Skeletal muscle tissue (tissue), 4 donors: ENCODE measurements around the gene EHMT1. TPM values are rescaled to one million over a fixed set of nuclear protein-coding genes. Genes with fewer than 3 reads are reported as not detected.
"Not testable (repeated sequence)": the region's sequence is repeated elsewhere in the genome, so short reads cannot be mapped to it uniquely, and the experiment has no call there.

Experiments used
- H3K27ac ChIP-seq: one replicate; pipeline ENCODE4 v1.7.0; 2013; ENCODE audit warnings: mild to moderate bottlenecking, low read depth, low read length, inconsistent platforms
- H3K27me3 ChIP-seq, 3 donors: one replicate each; pipeline ENCODE4 v1.7.0; 2013; ENCODE audit warnings: low read length in 3 of 3; ENCODE audit not compliant: control insufficient read depth in 3 of 3, insufficient read depth in 3 of 3
- H3K36me3 ChIP-seq, 3 donors: one replicate each; pipeline ENCODE4 v1.7.0; 2013; ENCODE audit warnings: low read length in 3 of 3; ENCODE audit not compliant: control insufficient read depth in 3 of 3, insufficient read depth in 3 of 3
- H3K4me1 ChIP-seq, 3 donors: one replicate each; pipeline ENCODE4 v1.7.0; 2013; ENCODE audit warnings: low read length in 3 of 3, mild to moderate bottlenecking in 3 of 3; ENCODE audit not compliant: control insufficient read depth in 3 of 3, insufficient read depth in 3 of 3
- H3K4me3 ChIP-seq, 3 donors: one replicate each; pipeline ENCODE4 v1.7.0; 2013; ENCODE audit warnings: low read length in 3 of 3
- H3K9ac ChIP-seq, 3 donors: one replicate each; pipeline ENCODE4 v1.7.0; 2013; ENCODE audit warnings: low read length in 3 of 3, mild to moderate bottlenecking in 3 of 3, moderate library complexity in 2 of 3, low read depth in 1 of 3
- H3K9me3 ChIP-seq, 3 donors: one replicate each; pipeline ENCODE4 v1.7.0; 2013; ENCODE audit warnings: low read length in 3 of 3; ENCODE audit not compliant: control insufficient read depth in 3 of 3
- total RNA-seq: library from RNA; depleted of rRNA; stranded (reverse); fragments of >200 nt; gene quantifications from one replicate; pipeline ENCODE4 v1.2.3, GENCODE V29; 2014
- donor health status: Osteomylitis.

EHMT1 gene
- total RNA-seq, 1 donor from 2014 or later, result 43.3 TPM

DNA sequence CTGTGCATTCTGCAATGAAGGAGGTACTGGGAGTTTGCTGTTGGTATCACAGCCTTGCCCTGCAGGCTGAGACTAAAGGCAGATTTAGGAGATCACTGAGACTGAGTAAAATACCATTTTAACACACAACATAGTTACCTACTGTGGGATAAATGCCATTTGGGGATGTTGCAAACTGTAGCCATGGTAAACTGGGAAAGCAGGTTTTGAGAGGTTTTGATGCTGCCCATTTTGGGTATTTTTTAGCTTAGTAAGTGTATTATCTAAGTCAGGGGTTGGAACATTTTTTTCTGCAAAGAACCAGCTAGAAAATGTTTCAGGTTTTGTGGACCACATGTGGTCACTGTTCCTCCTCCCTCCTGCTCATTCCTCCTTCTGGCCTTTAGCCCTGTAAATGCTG lies 108.9 kb downstream of the EHMT1 start:
- Histone ChIP-seq H3K9me3 (peaks cover 0 to 2% (median 0%) of the 10 kb centered on the region in 3 donors), H3K36me3 (peaks cover 7 to 22% (median 17%) of the 10 kb centered on the region in 3 donors), H3K27me3 (no peaks in the 10 kb centered on the region), H3K4me3 (no peak overlapping the region), H3K9ac (no peak overlapping the region), H3K4me1 (peaks cover 15 to 34% (median 27%) of the 10 kb centered on the region in 3 donors), H3K27ac (no peak overlapping the region)

DNA sequence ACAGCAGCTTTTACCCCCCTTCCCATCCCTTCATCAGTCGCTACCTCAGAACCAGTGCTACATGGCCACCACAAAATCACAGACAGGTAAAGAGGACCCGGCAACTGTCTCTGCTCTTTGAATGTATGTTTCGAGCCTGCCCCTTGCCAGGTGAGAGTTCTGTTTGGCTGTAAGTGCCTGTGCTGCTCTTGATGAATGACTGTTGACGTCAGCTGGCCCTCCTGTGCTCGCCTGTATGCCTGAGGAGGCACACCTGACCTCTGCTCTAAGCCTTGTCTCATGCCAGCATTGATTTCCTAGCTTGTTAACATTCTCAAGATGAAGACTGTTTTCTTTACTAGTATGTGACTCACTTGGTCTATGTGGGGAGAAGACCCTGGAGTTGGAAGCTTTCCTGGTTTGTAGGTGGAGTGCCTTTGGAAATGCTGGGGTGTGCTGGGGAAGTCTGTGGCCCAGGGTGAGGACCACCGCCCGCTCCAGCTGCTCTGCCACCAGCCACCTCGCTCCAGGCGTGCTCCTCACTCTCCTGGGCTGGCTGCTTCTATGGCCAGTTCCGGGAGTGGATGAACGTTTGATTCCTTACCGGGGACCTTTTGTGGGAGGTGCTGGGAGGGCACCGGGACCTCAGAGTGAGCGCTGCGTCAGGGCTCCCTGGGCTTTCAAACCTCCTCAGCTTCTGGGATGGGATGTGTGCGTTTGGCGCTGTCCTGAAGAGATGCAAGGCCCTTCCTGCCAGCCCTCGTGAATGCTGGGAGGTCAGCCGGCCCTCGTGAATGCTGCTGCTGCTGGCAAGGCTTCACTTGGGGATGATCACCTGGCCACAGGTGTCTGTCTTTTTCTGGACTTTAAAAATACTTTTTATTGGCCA lies 109.9 kb downstream of the EHMT1 start:
- Histone ChIP-seq H3K4me1 (peaks cover 15 to 40% (median 34%) of the 10 kb centered on the region in 3 donors), H3K36me3 (peaks cover 13 to 29% (median 23%) of the 10 kb centered on the region in 3 donors), H3K9me3 (peaks cover 0 to 2% (median 0%) of the 10 kb centered on the region in 3 donors), H3K27ac (no peak overlapping the region), H3K4me3 (no peak overlapping the region), H3K9ac (no peak overlapping the region), H3K27me3 (no peaks in the 10 kb centered on the region)

DNA sequence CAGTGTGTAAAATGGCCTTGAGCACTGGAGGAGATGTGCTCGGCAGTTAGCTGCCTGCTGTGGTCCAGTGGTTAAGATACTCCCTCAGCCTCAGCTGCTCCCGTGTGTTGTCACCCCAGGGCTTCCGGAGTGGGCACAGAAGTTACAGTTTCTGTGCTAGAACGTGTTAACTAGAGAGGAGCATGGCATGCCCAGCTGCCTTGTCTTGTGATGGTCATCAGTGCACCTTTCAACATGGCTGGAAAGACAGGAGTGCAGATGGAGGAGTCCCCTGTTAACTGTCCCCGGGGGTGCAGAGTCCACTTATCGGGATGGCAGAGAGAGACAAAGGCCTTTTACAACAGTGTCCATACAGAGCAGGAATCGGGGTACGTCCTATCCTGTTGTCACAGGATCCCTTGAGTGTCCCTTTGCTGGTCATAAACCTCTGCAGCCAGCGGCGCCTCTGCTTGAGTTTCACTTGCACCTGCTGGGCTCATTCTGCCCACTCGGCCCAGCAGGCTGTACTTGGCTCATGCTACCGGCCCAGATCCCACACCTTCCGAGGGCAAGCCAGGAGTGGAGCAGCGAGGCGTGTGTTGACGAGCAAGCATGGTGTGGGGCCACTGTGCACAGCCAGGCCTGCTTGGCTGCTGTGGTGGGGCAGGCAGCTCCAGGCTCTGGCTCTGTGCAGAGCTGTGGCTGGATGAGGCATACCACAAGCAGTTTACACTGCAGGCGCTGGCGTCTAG lies 112.6 kb downstream of the EHMT1 start:
- H3K4me3 ChIP-seq, result peak overlapping the region; percentile 46 to 71 (median 67)
- H3K27me3 ChIP-seq, result no peaks in the 10 kb centered on the region
- H3K9me3 ChIP-seq, result peaks cover 0 to 2% (median 0%) of the 10 kb centered on the region in 3 donors
- peaks cover 15 to 32% (median 30%) of the 10 kb centered on the region in 3 donors for H3K4me1 ChIP-seq
- peaks cover 13 to 25% (median 19%) of the 10 kb centered on the region in 3 donors for H3K36me3 ChIP-seq
- peak overlapping the region; percentile 65 for H3K27ac ChIP-seq
- H3K9ac ChIP-seq, result peak overlapping the region; percentile 48 to 85 (median 51)

DNA sequence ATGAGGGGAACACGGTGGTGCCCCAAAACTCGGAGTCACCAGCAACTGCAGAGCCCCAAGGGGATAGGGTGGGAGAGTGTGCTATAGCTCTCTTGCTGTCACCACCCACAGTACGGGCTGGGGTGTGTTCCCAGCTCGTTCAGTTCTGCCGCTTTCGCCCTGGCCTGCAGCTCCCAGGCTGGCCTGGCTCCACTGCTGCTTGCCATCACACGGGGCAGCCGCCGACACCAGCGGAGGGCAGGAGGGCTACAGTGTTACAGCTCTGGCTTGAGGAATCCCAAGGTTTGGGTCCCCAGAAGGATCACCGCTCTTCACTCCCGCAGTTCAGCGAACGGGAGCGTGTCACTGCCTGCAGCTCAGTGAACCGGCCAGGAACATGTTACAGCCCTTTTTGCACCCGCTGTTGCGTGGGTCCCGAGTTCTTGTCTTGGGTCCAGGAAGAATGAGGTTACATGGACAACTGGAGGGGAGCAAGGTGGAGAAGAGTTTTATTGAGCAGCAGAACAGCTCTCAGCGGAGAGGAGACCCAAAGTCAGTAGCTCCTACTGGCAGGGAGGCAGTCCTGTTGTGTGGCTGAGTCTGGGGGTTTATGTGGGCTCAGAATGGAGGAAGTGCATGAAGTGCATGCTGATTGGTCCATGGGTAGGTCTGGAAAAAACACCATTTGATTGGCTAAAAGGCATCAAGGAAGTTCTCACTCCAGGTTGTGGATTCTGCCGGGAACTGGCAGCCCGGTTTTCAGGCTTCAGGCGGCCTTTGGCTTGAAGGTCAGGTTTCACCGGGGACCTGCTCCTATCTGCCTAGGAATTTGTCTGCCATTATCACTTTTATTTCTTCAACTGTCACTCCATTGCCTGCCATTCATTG lies 113.4 kb downstream of the EHMT1 start:
- peak overlapping the region; percentile 65 for H3K27ac ChIP-seq
- H3K36me3 ChIP-seq, result peaks cover 13 to 25% (median 17%) of the 10 kb centered on the region in 3 donors
- peak overlapping the region; percentile 48 to 85 (median 51) for H3K9ac ChIP-seq
- no peaks in the 10 kb centered on the region for H3K9me3 ChIP-seq
- peaks cover 15 to 32% (median 30%) of the 10 kb centered on the region in 3 donors for H3K4me1 ChIP-seq
- H3K27me3 ChIP-seq, result no peaks in the 10 kb centered on the region
- H3K4me3 ChIP-seq, result peak overlapping the region; percentile 12 to 71 (median 67)

DNA sequence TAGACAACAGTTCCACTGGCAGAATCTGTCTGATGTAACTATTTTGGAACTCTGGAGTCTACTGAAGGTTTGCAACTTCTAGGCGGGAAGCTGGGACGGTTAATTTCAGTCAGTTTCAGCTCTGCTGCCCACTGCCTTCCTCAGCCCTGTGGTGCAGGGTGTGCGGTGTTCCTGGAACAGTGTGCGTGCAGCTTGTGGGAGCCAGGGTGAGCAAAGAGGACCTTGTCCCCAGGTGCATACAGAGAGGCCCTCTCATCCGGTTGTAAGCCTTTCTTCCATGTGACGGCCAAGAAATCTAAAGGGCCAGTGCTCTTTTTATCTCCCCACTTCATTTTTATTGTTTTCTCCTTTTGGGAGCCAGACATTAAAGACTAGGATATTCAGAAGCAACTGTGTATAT lies 114.6 kb downstream of the EHMT1 start:
- Histone ChIP-seq H3K4me3 (no peak overlapping the region), H3K36me3 (peaks cover 11 to 18% (median 13%) of the 10 kb centered on the region in 3 donors), H3K27ac (no peak overlapping the region), H3K9me3 (no peaks in the 10 kb centered on the region), H3K27me3 (no peaks in the 10 kb centered on the region), H3K9ac (peak overlapping the region in 1 of 3 donors; percentile 10), H3K4me1 (peaks cover 15 to 32% (median 30%) of the 10 kb centered on the region in 3 donors)

DNA sequence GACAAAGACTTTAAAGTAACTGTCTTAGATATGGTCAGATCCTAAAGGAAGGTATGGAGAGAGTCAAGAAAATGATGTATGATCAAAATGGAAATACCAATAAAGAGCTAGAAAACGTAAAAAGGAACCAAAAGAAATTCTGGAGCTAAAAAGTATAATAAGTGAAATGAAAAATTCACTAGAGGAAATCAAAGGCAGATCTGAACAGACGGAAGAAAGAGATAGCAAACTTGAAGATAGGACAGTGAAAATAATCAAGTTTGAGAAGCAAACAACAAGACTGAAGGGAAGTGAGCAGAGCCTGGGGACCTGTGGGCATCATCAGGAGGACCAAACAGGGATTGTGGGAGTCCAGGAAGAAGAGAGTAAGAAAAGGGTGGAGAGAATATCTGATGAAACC lies 115.4 kb downstream of the EHMT1 start:
- Histone ChIP-seq H3K27me3 (no peaks in the 10 kb centered on the region), H3K9ac (no peak overlapping the region), H3K36me3 (peaks cover 6 to 13% (median 7%) of the 10 kb centered on the region in 3 donors), H3K4me3 (no peak overlapping the region), H3K4me1 (peaks cover 15 to 30% (median 30%) of the 10 kb centered on the region in 3 donors), H3K27ac (no peak overlapping the region), H3K9me3 (no peaks in the 10 kb centered on the region)

DNA sequence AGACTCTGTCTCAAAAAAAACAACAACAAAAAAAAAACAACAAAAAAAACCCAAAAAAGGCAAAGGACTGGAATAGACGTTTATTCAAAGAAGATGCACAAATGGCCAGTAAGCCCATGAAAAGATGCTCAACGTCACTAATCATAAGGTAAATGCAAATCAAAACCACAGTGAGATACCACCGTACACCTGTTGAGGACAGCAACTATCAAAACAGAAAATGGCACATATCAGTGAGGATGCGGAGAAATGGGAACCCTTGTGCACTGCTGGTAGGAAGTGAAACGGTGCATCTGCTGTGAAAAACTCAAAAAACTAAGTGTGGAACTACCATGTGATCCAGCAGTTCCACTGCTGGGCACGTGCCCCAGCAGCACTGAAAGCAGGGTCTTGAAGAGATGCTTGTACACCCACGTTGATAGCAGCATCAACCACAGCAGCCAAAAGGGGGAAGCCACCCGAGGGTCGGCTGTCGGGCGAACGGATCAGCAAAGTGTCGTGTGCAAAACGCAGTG lies 119.4 kb downstream of the EHMT1 start:
- H3K4me1 ChIP-seq, result peaks cover 5 to 11% (median 11%) of the 10 kb centered on the region in 3 donors
- H3K27ac ChIP-seq, H3K27me3 ChIP-seq, H3K36me3 ChIP-seq, H3K4me3 ChIP-seq, H3K9me3 ChIP-seq, H3K9ac ChIP-seq: not testable (repeated sequence)

DNA sequence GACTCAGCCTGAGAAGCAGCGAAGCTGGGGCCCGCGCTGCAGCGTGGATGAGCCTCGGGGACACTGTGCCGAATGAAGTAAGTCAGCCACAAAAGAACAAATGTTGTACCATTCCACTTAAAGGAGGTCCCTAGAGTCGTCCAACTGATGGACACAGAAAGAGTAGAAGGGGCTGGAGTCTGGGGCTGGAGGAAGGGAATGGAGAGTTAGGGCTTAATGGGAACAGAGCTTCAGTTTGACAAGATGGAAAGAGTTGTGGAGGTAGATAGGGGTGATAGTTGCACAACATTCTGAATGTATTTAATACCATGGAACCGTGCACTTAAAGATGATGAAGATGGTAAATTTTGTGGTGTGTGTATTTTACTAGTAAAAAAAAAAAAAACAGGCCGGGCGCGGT lies 119.9 kb downstream of the EHMT1 start:
- no peak overlapping the region for H3K9ac ChIP-seq
- H3K4me1 ChIP-seq, result peaks cover 5 to 9% (median 8%) of the 10 kb centered on the region in 3 donors
- H3K36me3 ChIP-seq, result peaks cover 4 to 7% (median 6%) of the 10 kb centered on the region in 3 donors

More for the DNA sequence above, 119.9 kb downstream of the EHMT1 start:
- Histone ChIP-seq H3K27me3 (no peaks in the 10 kb centered on the region), H3K27ac (no peak overlapping the region), H3K4me3 (no peak overlapping the region), H3K9me3 (no peaks in the 10 kb centered on the region)
